DND-41 (cell line): ENCODE measurements around the gene WHRN.
A peak's percentile ranks its signal among the peaks of the same experiment; 100 is the strongest.

Experiments used
- ATAC-seq: fragments of 200-7000 bp; cut with Tn5 transposase; 3 replicates; pipeline ENCODE4 v1.9.1; 2021; ENCODE audit warnings: low read depth; ENCODE audit not compliant: insufficient read depth
- DNase-seq: peaks from one replicate; pipeline ENCODE4 v3.0.0-alpha.2; 2020
- H2AFZ ChIP-seq: 2 replicates; pipeline ENCODE4 v1.6.0; 2012; ENCODE audit warnings: low read depth, low read length
- H3K27ac ChIP-seq: 2 replicates; pipeline ENCODE4 v1.5.1; 2012; ENCODE audit warnings: low read length, inconsistent platforms
- H3K27me3 ChIP-seq: fragments of 200-600 bp; sonication (generic); 2 replicates; pipeline ENCODE4 v1.6.0; 2012; ENCODE audit warnings: low read length, mild to moderate bottlenecking, inconsistent platforms; ENCODE audit not compliant: insufficient read depth, poor library complexity
- H3K36me3 ChIP-seq: 2 replicates; pipeline ENCODE4 v1.5.1; 2012; ENCODE audit warnings: low read length, inconsistent platforms; ENCODE audit not compliant: insufficient read depth
- H3K4me1 ChIP-seq: 2 replicates; pipeline ENCODE4 v1.5.1; 2012; ENCODE audit warnings: mild to moderate bottlenecking, low read length; ENCODE audit not compliant: insufficient read depth
- H3K4me2 ChIP-seq: 2 replicates; pipeline ENCODE4 v1.6.0; 2012; ENCODE audit warnings: mild to moderate bottlenecking, moderate library complexity, low read length, inconsistent platforms; ENCODE audit not compliant: insufficient read depth
- H3K4me3 ChIP-seq, 2 experiments: fragments of 200-600 bp in 1 of 2; shearing (Covaris generic) in 1 of 2; 2 replicates each; pipeline ENCODE4 v1.5.1; 2012 to 2016; ENCODE audit warnings: inconsistent platforms in 2 of 2, low read length in 2 of 2, mild to moderate bottlenecking in 2 of 2, low read depth in 1 of 2, moderate library complexity in 1 of 2
- H3K79me2 ChIP-seq: 2 replicates; pipeline ENCODE4 v1.6.0; 2012; ENCODE audit warnings: low read length, inconsistent platforms; ENCODE audit not compliant: insufficient read depth
- H3K9ac ChIP-seq: 2 replicates; pipeline ENCODE4 v1.6.0; 2012; ENCODE audit warnings: low read depth, mild to moderate bottlenecking, inconsistent platforms, low read length, moderate library complexity
- H3K9me3 ChIP-seq: 2 replicates; pipeline ENCODE4 v1.5.1; 2012; ENCODE audit warnings: low read length, moderate library complexity, mild to moderate bottlenecking, inconsistent platforms; ENCODE audit not compliant: insufficient read depth, severe bottlenecking
- H4K20me1 ChIP-seq: 2 replicates; pipeline ENCODE4 v1.6.0; 2012; ENCODE audit warnings: low read length; ENCODE audit not compliant: insufficient read depth
- CTCF ChIP-seq: IDR thresholded peaks from 2 replicates; pipeline ENCODE4 v1.5.1; 2012; ENCODE audit warnings: borderline replicate concordance, low read length, moderate library complexity, mild to moderate bottlenecking; ENCODE audit not compliant: poor library complexity, severe bottlenecking; ENCODE audit errors: extremely low read depth
- EZH2 ChIP-seq: IDR thresholded peaks from 3 replicates; pipeline ENCODE4 v1.6.1; 2012; ENCODE audit warnings: borderline replicate concordance, low read depth, mild to moderate bottlenecking, moderate library complexity, low read length, inconsistent platforms; ENCODE audit not compliant: severe bottlenecking

Gene WHRN

GRCh38 chr9:114386361-114386885, 118.8 kb downstream of the WHRN start:
- Histone ChIP-seq H2AFZ (no peak overlapping the region), H3K4me1 (peaks cover 78% of the 10 kb centered on the region), H3K4me3 (peak overlapping the region; percentile 42 to 84), H3K27me3 (no peaks in the 10 kb centered on the region), H3K9me3 (no peaks in the 10 kb centered on the region), H3K9ac (peak overlapping the region; percentile 90), H3K79me2 (peaks cover 88% of the 10 kb centered on the region), H3K27ac (peak overlapping the region; percentile 97), H3K4me2 (peak overlapping the region; percentile 71), H3K36me3 (peaks cover 30% of the 10 kb centered on the region), H4K20me1 (peaks cover 11% of the 10 kb centered on the region; the same call in 1 of the 2 replicates)
- ATAC-seq = no peak
- peak; percentile 20 for DNase-seq
- TF ChIP-seq EZH2 = no peak

- TF ChIP-seq EZH2 (no peak), CTCF (no peak)
- DNase-seq = peak; percentile 93
- Histone ChIP-seq H4K20me1 (peaks cover 11% of the 10 kb centered on the region; the same call in 1 of the 2 replicates), H2AFZ (no peak overlapping the region), H3K4me3 (peak overlapping the region; percentile 42 to 84), H3K36me3 (peaks cover 38% of the 10 kb centered on the region), H3K9ac (peak overlapping the region; percentile 90), H3K27ac (peak overlapping the region; percentile 97), H3K79me2 (peaks cover 92% of the 10 kb centered on the region), H3K4me2 (peak overlapping the region; percentile 71), H3K9me3 (no peaks in the 10 kb centered on the region), H3K4me1 (peaks cover 77% of the 10 kb centered on the region), H3K27me3 (no peaks in the 10 kb centered on the region)
- peak; percentile 77 for ATAC-seq
Observed at GRCh38 chr9:114385397-114386181, 119.7 kb downstream of the WHRN start.

GRCh38 chr9:114384836-114385396, 120.4 kb downstream of the WHRN start:
- DNase-seq = no peak
- H4K20me1 ChIP-seq = peaks cover 11% of the 10 kb centered on the region; the same call in 1 of the 2 replicates
- peak overlapping the region; percentile 71 for H3K4me2 ChIP-seq
- H3K27me3 ChIP-seq = no peaks in the 10 kb centered on the region
- H3K4me1 ChIP-seq = peaks cover 70% of the 10 kb centered on the region
- H3K27ac ChIP-seq = peak overlapping the region; percentile 91
- ATAC-seq = no peak
- peaks cover 45% of the 10 kb centered on the region for H3K36me3 ChIP-seq
- H3K79me2 ChIP-seq = peaks cover 91% of the 10 kb centered on the region
- H3K9me3 ChIP-seq = no peaks in the 10 kb centered on the region
- TF ChIP-seq EZH2 (no peak), CTCF (peak; percentile 31)
- no peak overlapping the region for H2AFZ ChIP-seq
- peak overlapping the region; percentile 61 for H3K9ac ChIP-seq
- H3K4me3 ChIP-seq = peak overlapping the region in 1 of 2 experiments; percentile 49; a peak in 2 of 4 replicates

- H3K9ac ChIP-seq = peak overlapping the region; percentile 61
- peak overlapping the region; percentile 91 for H3K27ac ChIP-seq
- peak overlapping the region in 1 of 2 experiments; percentile 49; a peak in 2 of 4 replicates for H3K4me3 ChIP-seq
- H3K79me2 ChIP-seq = peaks cover 91% of the 10 kb centered on the region
- no peaks in the 10 kb centered on the region for H3K9me3 ChIP-seq
- peak overlapping the region; percentile 71 for H3K4me2 ChIP-seq
- TF ChIP-seq EZH2 = no peak
- no peak for TF ChIP-seq CTCF
- H3K4me1 ChIP-seq = peaks cover 65% of the 10 kb centered on the region
- H2AFZ ChIP-seq = no peak overlapping the region
- peaks cover 51% of the 10 kb centered on the region for H3K36me3 ChIP-seq
- DNase-seq (no peak), ATAC-seq (no peak)
- no peaks in the 10 kb centered on the region for H3K27me3 ChIP-seq
- H4K20me1 ChIP-seq = peaks cover 12% of the 10 kb centered on the region
Observed at GRCh38 chr9:114384341-114384740, 120.9 kb downstream of the WHRN start.
